HFF-Myc (cell line): ENCODE data around the gene SLC49A3.

Experiments used
- DNase-seq: peaks from one replicate; pipeline ENCODE4 v3.0.0-alpha.2; 2011; ENCODE audit warnings: low read depth; ENCODE audit errors: extremely low read depth
- H3K4me3 ChIP-seq: replicated peaks from 2 replicates; pipeline ENCODE4 v1.5.1; 2011; ENCODE audit warnings: low read depth, mild to moderate bottlenecking, control low read depth, low read length
- CTCF ChIP-seq: IDR thresholded peaks from 2 replicates; pipeline ENCODE4 v1.5.1; 2012; ENCODE audit warnings: mild to moderate bottlenecking, low read depth, low read length, control low read depth; ENCODE audit errors: missing control alignments

SLC49A3 gene

DNA sequence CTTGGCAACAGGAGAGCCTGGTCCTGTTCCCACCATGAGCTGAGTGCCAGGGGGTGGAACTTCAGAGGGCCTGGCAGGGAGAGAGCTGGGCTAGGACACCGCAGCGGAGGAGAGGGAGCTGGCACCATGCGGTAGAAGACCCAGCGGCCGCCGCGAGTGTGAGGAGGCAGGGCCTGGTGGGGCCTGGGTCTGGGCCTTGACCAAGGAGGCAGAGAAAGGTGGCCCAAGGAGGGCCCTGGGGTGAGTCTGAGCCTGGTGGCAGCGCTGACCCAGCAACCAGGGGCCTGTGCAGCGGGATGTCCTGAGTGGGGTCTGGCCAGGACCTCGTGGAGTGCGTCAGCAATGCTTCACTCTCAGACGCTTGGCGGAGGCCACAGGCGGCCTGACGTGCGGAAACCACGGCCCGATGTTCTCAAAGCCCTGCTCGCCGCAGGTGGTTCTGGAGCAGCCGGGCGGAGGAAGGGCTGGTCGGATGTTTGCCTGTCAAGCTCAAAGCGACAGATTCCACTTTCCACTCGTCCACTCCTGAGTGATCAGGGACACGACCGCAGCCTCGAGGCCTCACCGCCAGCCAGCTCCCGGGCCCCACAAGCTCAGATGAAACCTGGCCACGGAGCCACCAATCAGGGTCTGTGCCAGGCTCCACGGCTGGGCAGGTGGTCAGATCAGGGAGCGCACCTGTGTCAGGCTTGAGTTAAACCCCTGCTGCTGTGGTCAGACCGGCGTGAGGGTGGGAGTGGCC lies 35.7 kb downstream of the SLC49A3 start:
- no peak for DNase-seq
- H3K4me3 ChIP-seq, result no peak overlapping the region
- no peak for TF ChIP-seq CTCF

DNA sequence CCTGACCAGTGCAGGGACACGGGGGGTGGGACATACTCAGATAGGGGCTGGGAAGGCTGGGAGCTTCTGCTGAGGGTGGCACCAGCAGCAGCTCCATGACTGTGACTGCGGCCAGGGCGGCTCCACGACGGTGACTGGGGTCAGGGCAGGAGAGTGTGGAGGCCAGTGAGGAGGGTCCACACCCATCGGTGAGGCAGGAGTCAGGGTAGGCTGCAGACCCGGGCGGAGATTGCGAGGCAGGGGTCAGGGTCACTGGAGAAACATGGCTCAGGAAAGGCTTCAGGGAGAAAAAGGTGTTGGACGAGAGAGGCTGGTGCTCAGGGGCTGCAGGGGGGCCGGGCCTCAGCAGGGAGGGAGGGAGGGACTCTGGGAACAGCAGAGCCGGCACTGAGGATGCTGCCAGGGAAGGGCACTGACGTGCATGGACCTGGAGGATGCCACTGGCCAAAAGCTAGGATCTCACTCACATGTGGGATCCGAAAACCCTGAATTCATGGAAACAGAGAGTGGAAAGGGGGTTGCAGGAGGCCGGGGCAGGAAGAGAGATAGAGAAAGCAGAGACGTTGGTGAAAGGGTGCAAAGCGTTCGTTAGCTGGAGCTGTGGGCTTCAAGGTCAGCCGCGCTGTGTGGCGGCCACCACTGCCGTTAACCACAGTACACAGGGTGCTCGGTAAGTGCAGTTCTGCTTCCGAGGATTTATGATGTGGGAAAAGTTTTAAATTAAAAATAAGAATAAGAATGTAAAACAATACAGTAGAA lies 36.9 kb downstream of the SLC49A3 start:
- TF ChIP-seq CTCF, result no peak
- H3K4me3 ChIP-seq, result no peak overlapping the region
- no peak for DNase-seq

- DNase-seq, result no peak
- no peak for TF ChIP-seq CTCF
- no peak overlapping the region for H3K4me3 ChIP-seq
These were observed 37.7 kb downstream of the SLC49A3 start for GRCh38 chr4:650951-651883.

- no peak for TF ChIP-seq CTCF
- no peak overlapping the region for H3K4me3 ChIP-seq
- no peak for DNase-seq
These were observed 38.5 kb downstream of the SLC49A3 start for GRCh38 chr4:650461-650860.

DNA sequence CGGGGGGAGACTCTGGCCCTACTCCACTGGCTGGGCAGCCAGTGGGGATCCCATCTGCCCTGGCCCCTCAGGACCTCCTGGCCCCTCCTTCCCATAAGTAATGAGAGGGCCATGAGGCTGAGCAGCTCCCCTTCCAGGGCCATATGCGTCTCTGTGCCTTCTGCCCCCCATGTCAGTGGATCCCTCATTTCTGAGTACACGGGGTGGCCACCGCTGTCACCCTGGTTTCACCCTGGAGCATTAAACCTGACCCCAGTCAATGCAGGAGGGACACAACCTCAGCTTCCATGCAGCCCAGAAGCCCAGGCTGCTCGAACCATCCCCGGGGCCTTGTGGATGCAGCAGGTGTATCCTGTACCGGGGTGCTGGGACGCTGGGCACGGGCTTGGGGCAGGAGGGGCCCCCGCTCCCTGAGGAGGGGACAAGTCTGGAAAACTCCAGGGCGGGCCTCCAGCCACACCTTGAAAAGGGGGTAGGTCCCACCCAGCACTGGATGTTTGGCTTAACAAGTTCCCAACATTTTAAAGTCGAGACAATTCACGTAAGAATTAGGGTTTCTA lies 39.1 kb downstream of the SLC49A3 start:
- H3K4me3 ChIP-seq, result no peak overlapping the region
- no peak for TF ChIP-seq CTCF
- DNase-seq, result no peak

- TF ChIP-seq CTCF, result no peak
- no peak for DNase-seq
- no peak overlapping the region for H3K4me3 ChIP-seq
These were observed 39.7 kb downstream of the SLC49A3 start for GRCh38 chr4:649293-649625.
